WI38 (cell line): ENCODE results near the gene SH2D4B.

ENCODE experiments used
- H3K4me3 ChIP-seq: 2 replicates; pipeline ENCODE4 v1.5.1; 2011; ENCODE audit warnings: low read depth, mild to moderate bottlenecking, control low read depth, low read length
- CTCF ChIP-seq: IDR thresholded peaks from 2 replicates; pipeline ENCODE4 v1.5.1; 2012; ENCODE audit warnings: low read depth, mild to moderate bottlenecking, control low read depth, low read length

SH2D4B gene

GRCh38 chr10:80609331-80609730, 71.6 kb downstream of the SH2D4B start:
- no peak overlapping the region for H3K4me3 ChIP-seq
- no peak for TF ChIP-seq CTCF

- no peak for TF ChIP-seq CTCF
- H3K4me3 ChIP-seq, result no peak overlapping the region
Observed at GRCh38 chr10:80611481-80612185, 73.9 kb downstream of the SH2D4B start.

GRCh38 chr10:80612261-80612660, 74.6 kb downstream of the SH2D4B start:
- no peak overlapping the region for H3K4me3 ChIP-seq
- no peak for TF ChIP-seq CTCF

- TF ChIP-seq CTCF, result no peak
- no peak overlapping the region for H3K4me3 ChIP-seq
Observed at GRCh38 chr10:80613466-80614170, 75.9 kb downstream of the SH2D4B start.

- no peak overlapping the region for H3K4me3 ChIP-seq
- TF ChIP-seq CTCF, result no peak
Observed at GRCh38 chr10:80614576-80615416, 77.1 kb downstream of the SH2D4B start.

GRCh38 chr10:80617807-80618206, 80.1 kb downstream of the SH2D4B start:
- TF ChIP-seq CTCF, result no peak
- no peak overlapping the region for H3K4me3 ChIP-seq
